GM12878 (cell line): Measurements from ENCODE around the gene SERPINB10. TPM values are rescaled to one million over a fixed set of nuclear protein-coding genes. Genes with fewer than 3 reads are reported as not detected.

Experiments
- BMI1 ChIP-seq: fragments of 450-650 bp; IDR thresholded peaks from 2 replicates; pipeline ENCODE4 v1.6.1; 2016; ENCODE audit warnings: mild to moderate bottlenecking, moderate library complexity, borderline replicate concordance
- HDGF ChIP-seq: fragments of 450-650 bp; IDR thresholded peaks from 2 replicates; pipeline ENCODE4 v1.6.1; 2016; ENCODE audit warnings: antibody characterized with exemption
- IKZF1 ChIP-seq: fragments of 450-650 bp; conservative IDR thresholded peaks from 2 replicates; pipeline ENCODE4 v1.6.1; 2017; ENCODE audit warnings: antibody characterized with exemption, mild to moderate bottlenecking
- RB1 ChIP-seq: fragments of 450-650 bp; formaldehyde crosslinking; IDR thresholded peaks from 2 replicates; pipeline ENCODE4 v1.6.1; 2017; ENCODE audit warnings: mild to moderate bottlenecking, borderline replicate concordance
- SPI1 ChIP-seq: IDR thresholded peaks from 2 replicates; pipeline ENCODE4 v1.6.1; 2011; ENCODE audit warnings: low read depth, mild to moderate bottlenecking, low read length, moderate library complexity, borderline replicate concordance; ENCODE audit not compliant: insufficient read depth
- ZNF274 ChIP-seq: IDR thresholded peaks from one replicate; pipeline ENCODE4 v1.8.0; 2011; ENCODE audit not compliant: insufficient read length, insufficient read depth
- polyA plus RNA-seq, 11 experiments: library from polyadenylated mRNA; depleted of rRNA in 4 of 11; unstranded in 6 of 11; stranded (reverse) in 5 of 11; fragments of >200 nt; fragmentation: Nextera tagmentation in 4 of 11; fragmentation: Illumina TruSeq in 1 of 11; extraction: Ambion mirVana in 4 of 11; extraction: Trizol in 1 of 11; gene quantifications; 1 replicate in 1 of 11; 2 replicates in 10 of 11; pipeline versions ENCODE4 v1.2.1 to v1.2.3, GENCODE V29; 2011 to 2016; ENCODE audit warnings: inconsistent platforms in 2 of 11, missing spikeins in 2 of 11, low read depth in 1 of 11
- total RNA-seq, 4 experiments: library from RNA; depleted of rRNA in 3 of 4; stranded (reverse); fragments of >200 nt in 3 of 4; fragmentation: Illumina TruSeq in 1 of 4; extraction: Trizol in 1 of 4; gene quantifications; 2 replicates each; pipeline versions ENCODE4 v1.2.1 to v1.2.3, GENCODE V29; 2013 to 2021
- TF ChIP-seq, protein P1 (sequence below): IDR thresholded peaks from 2 replicates; pipeline ENCODE4 v1.6.1; 2012; ENCODE audit warnings: improper control_type of control experiment, low read depth, low read length; ENCODE audit not compliant: insufficient replicate concordance
- TF ChIP-seq, protein P2 (sequence below): fragments of 450-650 bp; IDR thresholded peaks from 2 replicates; pipeline ENCODE4 v1.6.1; 2017; ENCODE audit warnings: mild to moderate bottlenecking
- TF ChIP-seq, protein P3 (sequence below): fragments of 450-650 bp; IDR thresholded peaks from 2 replicates; pipeline ENCODE4 v1.6.1; 2017; ENCODE audit warnings: mild to moderate bottlenecking, moderate library complexity

The SERPINB10 gene
- total and polyA plus RNA-seq, 10 of the 15 experiments (the other 5 are each of a cell fraction or from before 2014, with no cell fraction given), result 12.0 to 83.5 (median 24.1) TPM

DNA sequence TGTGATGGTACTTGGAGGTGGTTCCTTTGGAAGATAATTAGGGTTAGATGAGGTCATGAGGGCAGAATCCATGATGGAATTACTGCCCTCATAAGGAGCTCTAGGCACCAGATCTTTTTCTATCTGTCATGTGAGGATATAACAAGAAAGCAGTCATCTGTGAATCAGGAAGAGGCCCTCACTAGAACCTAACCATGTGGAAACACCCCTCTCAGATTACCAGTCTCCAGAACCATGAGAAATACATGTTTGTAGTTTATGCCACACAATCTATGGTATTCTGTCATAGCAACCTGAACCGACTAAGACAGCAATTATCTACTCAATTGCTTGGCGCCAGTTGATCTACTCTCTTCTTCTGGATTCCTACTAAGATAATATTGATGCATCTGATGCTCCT is 2.4 kb upstream of the SERPINB10 start (continued):
- TF ChIP-seq, protein P1, sequence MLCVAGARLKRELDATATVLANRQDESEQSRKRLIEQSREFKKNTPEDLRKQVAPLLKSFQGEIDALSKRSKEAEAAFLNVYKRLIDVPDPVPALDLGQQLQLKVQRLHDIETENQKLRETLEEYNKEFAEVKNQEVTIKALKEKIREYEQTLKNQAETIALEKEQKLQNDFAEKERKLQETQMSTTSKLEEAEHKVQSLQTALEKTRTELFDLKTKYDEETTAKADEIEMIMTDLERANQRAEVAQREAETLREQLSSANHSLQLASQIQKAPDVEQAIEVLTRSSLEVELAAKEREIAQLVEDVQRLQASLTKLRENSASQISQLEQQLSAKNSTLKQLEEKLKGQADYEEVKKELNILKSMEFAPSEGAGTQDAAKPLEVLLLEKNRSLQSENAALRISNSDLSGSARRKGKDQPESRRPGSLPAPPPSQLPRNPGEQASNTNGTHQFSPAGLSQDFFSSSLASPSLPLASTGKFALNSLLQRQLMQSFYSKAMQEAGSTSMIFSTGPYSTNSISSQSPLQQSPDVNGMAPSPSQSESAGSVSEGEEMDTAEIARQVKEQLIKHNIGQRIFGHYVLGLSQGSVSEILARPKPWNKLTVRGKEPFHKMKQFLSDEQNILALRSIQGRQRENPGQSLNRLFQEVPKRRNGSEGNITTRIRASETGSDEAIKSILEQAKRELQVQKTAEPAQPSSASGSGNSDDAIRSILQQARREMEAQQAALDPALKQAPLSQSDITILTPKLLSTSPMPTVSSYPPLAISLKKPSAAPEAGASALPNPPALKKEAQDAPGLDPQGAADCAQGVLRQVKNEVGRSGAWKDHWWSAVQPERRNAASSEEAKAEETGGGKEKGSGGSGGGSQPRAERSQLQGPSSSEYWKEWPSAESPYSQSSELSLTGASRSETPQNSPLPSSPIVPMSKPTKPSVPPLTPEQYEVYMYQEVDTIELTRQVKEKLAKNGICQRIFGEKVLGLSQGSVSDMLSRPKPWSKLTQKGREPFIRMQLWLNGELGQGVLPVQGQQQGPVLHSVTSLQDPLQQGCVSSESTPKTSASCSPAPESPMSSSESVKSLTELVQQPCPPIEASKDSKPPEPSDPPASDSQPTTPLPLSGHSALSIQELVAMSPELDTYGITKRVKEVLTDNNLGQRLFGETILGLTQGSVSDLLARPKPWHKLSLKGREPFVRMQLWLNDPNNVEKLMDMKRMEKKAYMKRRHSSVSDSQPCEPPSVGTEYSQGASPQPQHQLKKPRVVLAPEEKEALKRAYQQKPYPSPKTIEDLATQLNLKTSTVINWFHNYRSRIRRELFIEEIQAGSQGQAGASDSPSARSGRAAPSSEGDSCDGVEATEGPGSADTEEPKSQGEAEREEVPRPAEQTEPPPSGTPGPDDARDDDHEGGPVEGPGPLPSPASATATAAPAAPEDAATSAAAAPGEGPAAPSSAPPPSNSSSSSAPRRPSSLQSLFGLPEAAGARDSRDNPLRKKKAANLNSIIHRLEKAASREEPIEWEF, result no peak
- TF ChIP-seq BMI1, result no peak
- TF ChIP-seq, protein P2, sequence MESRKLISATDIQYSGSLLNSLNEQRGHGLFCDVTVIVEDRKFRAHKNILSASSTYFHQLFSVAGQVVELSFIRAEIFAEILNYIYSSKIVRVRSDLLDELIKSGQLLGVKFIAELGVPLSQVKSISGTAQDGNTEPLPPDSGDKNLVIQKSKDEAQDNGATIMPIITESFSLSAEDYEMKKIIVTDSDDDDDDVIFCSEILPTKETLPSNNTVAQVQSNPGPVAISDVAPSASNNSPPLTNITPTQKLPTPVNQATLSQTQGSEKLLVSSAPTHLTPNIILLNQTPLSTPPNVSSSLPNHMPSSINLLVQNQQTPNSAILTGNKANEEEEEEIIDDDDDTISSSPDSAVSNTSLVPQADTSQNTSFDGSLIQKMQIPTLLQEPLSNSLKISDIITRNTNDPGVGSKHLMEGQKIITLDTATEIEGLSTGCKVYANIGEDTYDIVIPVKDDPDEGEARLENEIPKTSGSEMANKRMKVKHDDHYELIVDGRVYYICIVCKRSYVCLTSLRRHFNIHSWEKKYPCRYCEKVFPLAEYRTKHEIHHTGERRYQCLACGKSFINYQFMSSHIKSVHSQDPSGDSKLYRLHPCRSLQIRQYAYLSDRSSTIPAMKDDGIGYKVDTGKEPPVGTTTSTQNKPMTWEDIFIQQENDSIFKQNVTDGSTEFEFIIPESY, result no peak
- no peak for TF ChIP-seq ZNF274
- TF ChIP-seq, protein P3, sequence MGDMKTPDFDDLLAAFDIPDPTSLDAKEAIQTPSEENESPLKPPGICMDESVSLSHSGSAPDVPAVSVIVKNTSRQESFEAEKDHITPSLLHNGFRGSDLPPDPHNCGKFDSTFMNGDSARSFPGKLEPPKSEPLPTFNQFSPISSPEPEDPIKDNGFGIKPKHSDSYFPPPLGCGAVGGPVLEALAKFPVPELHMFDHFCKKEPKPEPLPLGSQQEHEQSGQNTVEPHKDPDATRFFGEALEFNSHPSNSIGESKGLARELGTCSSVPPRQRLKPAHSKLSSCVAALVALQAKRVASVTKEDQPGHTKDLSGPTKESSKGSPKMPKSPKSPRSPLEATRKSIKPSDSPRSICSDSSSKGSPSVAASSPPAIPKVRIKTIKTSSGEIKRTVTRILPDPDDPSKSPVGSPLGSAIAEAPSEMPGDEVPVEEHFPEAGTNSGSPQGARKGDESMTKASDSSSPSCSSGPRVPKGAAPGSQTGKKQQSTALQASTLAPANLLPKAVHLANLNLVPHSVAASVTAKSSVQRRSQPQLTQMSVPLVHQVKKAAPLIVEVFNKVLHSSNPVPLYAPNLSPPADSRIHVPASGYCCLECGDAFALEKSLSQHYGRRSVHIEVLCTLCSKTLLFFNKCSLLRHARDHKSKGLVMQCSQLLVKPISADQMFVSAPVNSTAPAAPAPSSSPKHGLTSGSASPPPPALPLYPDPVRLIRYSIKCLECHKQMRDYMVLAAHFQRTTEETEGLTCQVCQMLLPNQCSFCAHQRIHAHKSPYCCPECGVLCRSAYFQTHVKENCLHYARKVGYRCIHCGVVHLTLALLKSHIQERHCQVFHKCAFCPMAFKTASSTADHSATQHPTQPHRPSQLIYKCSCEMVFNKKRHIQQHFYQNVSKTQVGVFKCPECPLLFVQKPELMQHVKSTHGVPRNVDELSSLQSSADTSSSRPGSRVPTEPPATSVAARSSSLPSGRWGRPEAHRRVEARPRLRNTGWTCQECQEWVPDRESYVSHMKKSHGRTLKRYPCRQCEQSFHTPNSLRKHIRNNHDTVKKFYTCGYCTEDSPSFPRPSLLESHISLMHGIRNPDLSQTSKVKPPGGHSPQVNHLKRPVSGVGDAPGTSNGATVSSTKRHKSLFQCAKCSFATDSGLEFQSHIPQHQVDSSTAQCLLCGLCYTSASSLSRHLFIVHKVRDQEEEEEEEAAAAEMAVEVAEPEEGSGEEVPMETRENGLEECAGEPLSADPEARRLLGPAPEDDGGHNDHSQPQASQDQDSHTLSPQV, result no peak
- TF ChIP-seq SPI1, result no peak
- no peak for TF ChIP-seq RB1
- TF ChIP-seq IKZF1, result peak; percentile 33; the same call in 1 of the 2 replicates
- TF ChIP-seq HDGF, result no peak
